ENCODE results near the gene PNMT.

PNMT gene

GRCh38 chr17:39640591-39641031 is 27.6 kb upstream of the PNMT start:
- TF ChIP-seq CTCF (conservative IDR thresholded peaks at IDR 0.05; ENCODE audit: low read length) = no peak
- H3K4me3 ChIP-seq (ENCODE audit: low read length) = no peak overlapping the region
- no peak for DNase-seq (ENCODE audit: low read depth)

DNA sequence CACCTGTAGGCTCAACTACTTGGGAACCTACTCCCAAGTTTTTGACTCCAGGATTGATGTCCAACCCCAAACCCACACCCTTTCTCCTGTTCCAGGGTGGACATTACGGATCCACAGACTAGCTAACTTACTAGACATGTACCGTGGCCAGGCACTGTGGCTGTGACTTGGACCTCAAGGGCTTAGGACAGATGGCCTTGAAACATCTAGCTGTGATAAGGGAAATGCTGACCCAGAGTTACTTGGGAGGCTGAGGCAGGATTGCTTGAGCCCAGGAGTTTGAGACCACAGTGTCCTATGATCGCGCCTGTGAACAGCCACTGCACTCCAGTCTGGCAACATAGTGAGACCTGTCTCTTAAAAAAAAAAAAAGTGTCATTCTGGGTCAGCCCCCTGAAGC is 27.2 kb upstream of the PNMT start:
- no peak for DNase-seq (ENCODE audit: low read depth)
- no peak for TF ChIP-seq CTCF (conservative IDR thresholded peaks at IDR 0.05; ENCODE audit: low read length)
- no peak overlapping the region for H3K4me3 ChIP-seq (ENCODE audit: low read length)

DNA sequence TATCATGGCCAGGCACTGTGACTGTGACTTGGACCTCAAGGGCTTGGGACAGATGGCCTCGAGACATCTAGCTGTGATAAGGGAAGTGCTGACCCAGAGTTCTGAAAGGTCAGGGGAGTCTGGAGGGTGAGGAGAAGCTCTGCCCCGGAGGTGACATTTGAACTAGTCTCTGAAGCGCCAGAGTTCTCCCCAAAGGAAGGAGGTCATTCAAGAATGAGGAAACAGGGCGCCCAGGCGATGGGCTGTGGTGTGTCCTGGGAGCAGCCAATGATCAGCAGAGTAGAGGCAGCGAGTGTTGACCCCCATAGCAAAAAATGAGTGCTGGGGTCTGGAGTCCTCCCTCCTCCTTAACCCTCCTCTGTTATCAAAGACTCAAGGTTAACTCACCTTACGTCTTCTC is 26.4 kb upstream of the PNMT start:
- DNase-seq (ENCODE audit: low read depth) = no peak

DNA sequence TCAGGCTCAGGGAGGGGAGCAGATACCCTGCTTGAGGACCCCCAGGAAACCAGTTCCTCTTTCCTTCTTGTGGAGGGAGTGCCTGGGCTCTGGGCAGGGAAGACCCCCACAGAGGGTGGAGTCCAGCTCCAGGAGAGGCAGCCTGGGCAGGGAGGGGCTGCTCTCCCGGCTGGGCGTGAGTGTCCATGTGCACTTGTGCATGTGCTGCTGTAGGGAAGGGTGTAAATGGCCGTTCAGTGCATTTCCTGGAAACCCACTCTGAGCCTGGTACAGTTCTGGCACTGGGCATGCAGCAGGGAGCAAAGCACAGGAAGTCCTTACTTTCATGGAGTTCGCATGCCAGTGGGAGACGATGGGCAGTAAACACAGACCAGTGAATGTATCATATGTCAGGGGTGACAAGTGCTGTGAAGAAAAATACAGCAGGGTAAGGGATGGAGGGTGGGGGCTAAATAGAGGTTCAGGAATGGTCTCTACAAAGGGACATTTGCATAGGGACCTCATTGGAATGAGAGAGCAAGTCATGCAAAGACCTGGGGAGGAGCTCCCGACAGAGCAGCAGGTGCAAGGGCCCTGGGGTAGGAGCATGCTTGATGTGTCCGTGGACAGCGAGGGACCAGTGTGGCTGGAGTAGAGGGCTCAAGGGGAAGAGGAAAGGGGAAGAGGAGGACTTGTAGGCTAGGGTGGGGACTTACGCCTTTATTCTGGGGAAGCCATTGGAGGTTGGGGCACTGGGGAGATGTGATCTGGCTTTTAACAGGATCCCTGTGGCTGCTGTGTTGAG is 25.8 kb upstream of the PNMT start:
- DNase-seq (ENCODE audit: low read depth) = no peak
- no peak for TF ChIP-seq CTCF (conservative IDR thresholded peaks at IDR 0.05; ENCODE audit: low read length)
- no peak overlapping the region for H3K4me3 ChIP-seq (ENCODE audit: low read length)

More for the DNA sequence above, 26.4 kb upstream of the PNMT start:
- TF ChIP-seq CTCF (conservative IDR thresholded peaks at IDR 0.05; ENCODE audit: low read length) = no peak
- no peak overlapping the region for H3K4me3 ChIP-seq (ENCODE audit: low read length)

DNA sequence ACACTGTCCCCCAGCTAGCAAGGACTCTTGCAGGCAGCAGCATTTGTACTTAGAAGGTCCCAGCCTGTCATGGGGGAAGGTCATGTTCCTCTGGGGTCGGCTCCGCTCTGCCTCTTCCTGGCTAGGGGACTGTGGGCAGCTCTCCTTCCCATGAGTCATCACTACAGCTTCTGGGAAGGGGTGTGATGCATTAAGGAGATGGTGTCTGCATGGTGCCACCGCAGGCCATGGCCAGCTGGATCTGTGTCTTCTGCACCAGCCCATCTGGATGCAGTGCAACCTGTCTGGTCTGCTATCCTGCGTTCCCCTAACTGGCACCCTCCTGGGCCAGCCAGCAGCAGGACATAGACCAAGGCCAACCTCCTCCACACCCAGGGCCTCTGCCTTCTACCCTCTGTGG is 25.0 kb upstream of the PNMT start:
- no peak for TF ChIP-seq CTCF (conservative IDR thresholded peaks at IDR 0.05; ENCODE audit: low read length)
- DNase-seq (ENCODE audit: low read depth) = peak; percentile 27
- H3K4me3 ChIP-seq (ENCODE audit: low read length) = no peak overlapping the region

- TF ChIP-seq CTCF (conservative IDR thresholded peaks at IDR 0.05; ENCODE audit: low read length) = no peak
- no peak for DNase-seq (ENCODE audit: low read depth)
- H3K4me3 ChIP-seq (ENCODE audit: low read length) = no peak overlapping the region
Observed at GRCh38 chr17:39647256-39647655, 21.0 kb upstream of the PNMT start.

DNA sequence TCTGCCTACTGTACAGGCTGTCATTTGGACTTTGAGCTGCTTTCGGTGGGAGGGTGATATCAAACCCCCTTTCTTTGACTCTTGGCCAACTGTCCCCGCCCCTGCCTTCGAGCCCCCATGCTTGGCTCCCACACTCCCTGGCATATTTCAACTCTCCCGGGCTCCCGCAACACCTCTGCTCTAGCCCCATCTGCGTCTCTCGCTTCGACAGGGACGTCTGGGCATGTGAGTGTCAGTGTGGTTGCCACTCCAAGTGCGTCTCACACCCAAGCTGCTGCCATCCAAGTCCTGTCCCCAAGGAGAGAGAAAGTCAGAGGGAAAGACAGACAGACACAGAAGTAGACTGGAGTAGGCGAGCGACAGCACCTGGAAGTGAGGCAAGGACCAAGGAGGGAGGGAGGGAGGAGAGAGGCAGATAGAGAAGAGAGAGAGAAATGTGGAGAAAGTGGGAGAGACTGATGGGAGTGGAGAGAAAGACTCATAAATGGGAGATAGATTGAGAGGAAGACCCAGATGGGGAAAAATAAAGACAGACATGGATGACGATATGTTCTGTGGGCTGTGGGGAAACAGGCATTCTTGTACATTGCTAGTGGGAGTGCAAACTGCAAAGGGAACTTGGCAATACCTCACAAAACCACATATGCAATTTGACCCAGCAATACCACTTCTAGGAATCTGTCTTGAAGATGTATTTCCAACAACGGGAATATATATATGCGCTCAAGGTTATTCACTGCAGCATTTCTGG is 19.5 kb upstream of the PNMT start:
- peak; percentile 44 for DNase-seq (ENCODE audit: low read depth)
- TF ChIP-seq CTCF (conservative IDR thresholded peaks at IDR 0.05; ENCODE audit: low read length) = no peak
- H3K4me3 ChIP-seq (ENCODE audit: low read length) = no peak overlapping the region
